Mucosa of rectum (tissue), 2 donors: ENCODE results near the gene EIF4G1.
A peak's percentile ranks its signal among the peaks of the same experiment; 100 is the strongest.

Experiments
- H3K27ac ChIP-seq, 2 donors: one replicate each; pipeline ENCODE4 v1.7.0; 2013; ENCODE audit warnings: inconsistent platforms in 2 of 2, low read depth in 2 of 2, low read length in 2 of 2
- H3K27me3 ChIP-seq, 2 donors: one replicate each; pipeline ENCODE4 v1.7.0; 2013; ENCODE audit warnings: low read length in 2 of 2; ENCODE audit not compliant: control insufficient read depth in 2 of 2, insufficient read depth in 2 of 2
- H3K36me3 ChIP-seq, 2 donors: one replicate each; pipeline ENCODE4 v1.7.0; 2013; ENCODE audit warnings: low read length in 2 of 2; ENCODE audit not compliant: control insufficient read depth in 2 of 2, insufficient read depth in 2 of 2
- H3K4me1 ChIP-seq, 2 donors: one replicate each; pipeline ENCODE4 v1.7.0; 2013; ENCODE audit warnings: low read length in 2 of 2, mild to moderate bottlenecking in 1 of 2; ENCODE audit not compliant: control insufficient read depth in 2 of 2, insufficient read depth in 2 of 2
- H3K4me3 ChIP-seq, 2 donors: one replicate each; pipeline ENCODE4 v1.7.0; 2013; ENCODE audit warnings: low read length in 2 of 2
- H3K9ac ChIP-seq, 2 donors: one replicate each; pipeline ENCODE4 v1.7.0; 2013; ENCODE audit warnings: low read length in 2 of 2, low read depth in 1 of 2, mild to moderate bottlenecking in 1 of 2
- H3K9me3 ChIP-seq, 2 donors: one replicate each; pipeline ENCODE4 v1.7.0; 2013; ENCODE audit warnings: low read length in 2 of 2; ENCODE audit not compliant: control insufficient read depth in 2 of 2
- donor health status: healthy.
- donor health status: Normal muscosa, but diverticular disease.

The EIF4G1 gene

GRCh38 chr3:184305577-184305976 is 8.8 kb upstream of the EIF4G1 start:
- Histone ChIP-seq H3K27ac (peak overlapping the region in 1 of 2 donors; percentile 58), H3K27me3 (no peaks in the 10 kb centered on the region), H3K36me3 (peaks cover 65 to 72% of the 10 kb centered on the region in 2 donors)

DNA sequence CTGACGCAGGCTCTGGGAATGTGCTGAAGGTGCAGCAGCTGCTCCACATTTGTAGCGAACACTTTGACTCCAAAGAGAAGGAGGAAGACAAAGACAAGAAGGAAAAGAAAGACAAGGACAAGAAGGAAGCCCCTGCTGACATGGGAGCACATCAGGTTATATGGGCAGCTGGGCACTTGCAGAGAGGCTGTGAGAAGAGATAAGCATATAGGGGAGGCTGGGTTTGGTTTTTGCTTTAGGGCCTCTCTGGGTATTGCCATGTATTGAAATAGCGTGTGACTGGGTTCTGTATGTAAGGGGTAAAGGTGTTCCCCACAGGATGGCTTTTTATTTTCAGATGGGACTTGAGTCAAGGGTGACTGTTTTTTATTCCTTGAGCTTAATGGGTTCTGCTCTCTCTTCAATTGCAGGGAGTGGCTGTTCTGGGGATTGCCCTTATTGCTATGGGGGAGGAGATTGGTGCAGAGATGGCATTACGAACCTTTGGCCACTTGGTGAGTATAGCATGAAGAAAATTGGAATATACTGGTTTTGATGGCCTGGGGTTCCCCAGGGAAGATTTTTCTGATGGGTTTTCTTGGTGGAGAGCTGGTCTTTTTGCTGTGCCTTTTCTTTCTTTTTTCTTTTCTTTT is 7.9 kb upstream of the EIF4G1 start:
- no peaks in the 10 kb centered on the region for H3K27me3 ChIP-seq
- H3K27ac ChIP-seq: peak overlapping the region; percentile 10 to 58
- peaks cover 7 to 8% of the 10 kb centered on the region in 2 donors for H3K4me1 ChIP-seq
- no peak overlapping the region for H3K4me3 ChIP-seq
- H3K36me3 ChIP-seq: peaks cover 62 to 67% of the 10 kb centered on the region in 2 donors
- H3K9ac ChIP-seq: no peak overlapping the region
- no peaks in the 10 kb centered on the region for H3K9me3 ChIP-seq

More at GRCh38 chr3:184305577-184305976, 8.8 kb upstream of the EIF4G1 start:
- H3K4me3 ChIP-seq: no peak overlapping the region
- H3K9me3 ChIP-seq: no peaks in the 10 kb centered on the region
- no peak overlapping the region for H3K9ac ChIP-seq
- peaks cover 8% of the 10 kb centered on the region in 2 donors for H3K4me1 ChIP-seq

GRCh38 chr3:184307915-184308314 is 6.5 kb upstream of the EIF4G1 start:
- Histone ChIP-seq H3K9me3 (no peaks in the 10 kb centered on the region), H3K27ac (no peak overlapping the region), H3K27me3 (no peaks in the 10 kb centered on the region), H3K4me3 (no peak overlapping the region), H3K36me3 (peaks cover 48 to 53% of the 10 kb centered on the region in 2 donors), H3K9ac (no peak overlapping the region), H3K4me1 (peaks cover 7 to 8% of the 10 kb centered on the region in 2 donors)

GRCh38 chr3:184308744-184309143 is 5.7 kb upstream of the EIF4G1 start:
- Histone ChIP-seq H3K27ac (no peak overlapping the region), H3K9ac (no peak overlapping the region), H3K4me3 (no peak overlapping the region), H3K36me3 (peaks cover 40 to 45% of the 10 kb centered on the region in 2 donors), H3K4me1 (peaks cover 7 to 8% of the 10 kb centered on the region in 2 donors), H3K9me3 (no peaks in the 10 kb centered on the region), H3K27me3 (no peaks in the 10 kb centered on the region)

GRCh38 chr3:184311633-184312032 is 2.8 kb upstream of the EIF4G1 start:
- no peaks in the 10 kb centered on the region for H3K9me3 ChIP-seq
- peaks cover 21 to 23% of the 10 kb centered on the region in 2 donors for H3K36me3 ChIP-seq
- H3K27ac ChIP-seq: no peak overlapping the region
- no peak overlapping the region for H3K9ac ChIP-seq
- H3K4me1 ChIP-seq: peaks cover 9 to 12% of the 10 kb centered on the region in 2 donors
- no peaks in the 10 kb centered on the region for H3K27me3 ChIP-seq
- H3K4me3 ChIP-seq: no peak overlapping the region

DNA sequence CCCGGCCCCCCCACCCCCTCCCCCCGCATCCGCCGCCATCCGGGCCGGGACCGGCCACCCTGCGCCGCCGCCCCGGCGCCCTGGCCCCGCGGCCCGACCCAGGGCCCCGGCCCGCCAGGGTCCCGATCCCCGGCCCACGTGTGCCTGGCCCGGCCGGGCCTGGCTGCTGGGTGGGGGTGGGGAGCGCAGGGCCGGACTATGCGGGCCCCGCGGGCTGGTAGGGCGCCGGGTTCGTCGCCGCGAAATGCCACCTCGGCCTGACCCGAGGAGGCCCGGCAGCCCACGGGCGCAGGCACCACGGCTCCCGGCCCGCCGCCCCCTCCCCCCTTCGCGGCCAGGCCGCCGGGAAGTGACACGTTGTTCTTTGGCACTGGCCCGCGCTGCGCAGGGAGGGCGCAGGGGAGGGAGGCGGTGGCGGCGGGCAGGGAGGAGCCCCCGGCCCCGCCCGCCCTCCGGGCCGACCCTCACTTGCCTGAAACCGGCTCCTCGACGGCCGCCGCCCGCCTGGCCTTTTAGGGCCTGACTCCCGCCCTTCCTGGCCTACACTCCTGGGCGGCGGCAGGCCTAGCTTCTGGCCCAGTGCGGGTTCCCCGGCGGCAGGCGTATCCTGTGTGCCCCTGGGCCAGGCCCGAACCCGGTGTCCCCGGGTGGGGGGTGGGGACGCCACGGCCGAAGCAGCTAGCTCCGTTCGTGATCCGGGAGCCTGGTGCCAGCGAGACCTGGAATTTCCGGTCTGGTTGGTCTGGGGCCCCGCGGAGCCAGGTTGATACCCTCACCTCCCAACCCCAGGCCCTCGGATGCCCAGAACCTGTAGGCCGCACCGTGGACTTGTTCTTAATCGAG is 515 bp downstream of the EIF4G1 start:
- H3K27ac ChIP-seq: peak overlapping the region; percentile 93 to 96
- H3K36me3 ChIP-seq: peaks cover 13% of the 10 kb centered on the region in 2 donors
- H3K9me3 ChIP-seq: no peaks in the 10 kb centered on the region
- H3K4me1 ChIP-seq: peaks cover 31 to 34% of the 10 kb centered on the region in 2 donors
- H3K9ac ChIP-seq: peak overlapping the region; percentile 94 to 95
- peak overlapping the region; percentile 88 for H3K4me3 ChIP-seq
- H3K27me3 ChIP-seq: no peaks in the 10 kb centered on the region

DNA sequence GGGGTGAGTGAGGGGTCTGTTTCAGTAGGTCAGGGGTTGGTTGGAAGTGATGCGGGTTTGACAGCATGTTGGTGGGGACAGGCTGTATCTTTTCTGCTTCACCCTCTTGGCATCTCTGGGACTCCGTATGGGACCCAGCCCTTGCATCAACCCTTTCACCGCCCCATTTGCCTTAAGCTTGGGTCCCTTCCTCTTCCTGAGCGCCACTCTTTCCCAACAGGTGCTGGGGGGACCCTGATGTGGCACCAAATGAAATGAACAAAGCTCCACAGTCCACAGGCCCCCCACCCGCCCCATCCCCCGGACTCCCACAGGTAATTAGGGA is 1.1 kb downstream of the EIF4G1 start:
- Histone ChIP-seq H3K36me3 (peaks cover 14 to 17% of the 10 kb centered on the region in 2 donors), H3K27ac (peak overlapping the region; percentile 93 to 96), H3K9me3 (no peaks in the 10 kb centered on the region), H3K9ac (peak overlapping the region; percentile 94 to 95), H3K27me3 (no peaks in the 10 kb centered on the region), H3K4me1 (peaks cover 35 to 38% of the 10 kb centered on the region in 2 donors), H3K4me3 (peak overlapping the region; percentile 88)

- Histone ChIP-seq H3K4me3 (peak overlapping the region; percentile 88), H3K9ac (peak overlapping the region; percentile 54 to 95), H3K4me1 (peaks cover 35 to 39% of the 10 kb centered on the region in 2 donors), H3K36me3 (peaks cover 20 to 23% of the 10 kb centered on the region in 2 donors), H3K27me3 (no peaks in the 10 kb centered on the region), H3K27ac (peak overlapping the region; percentile 93 to 96), H3K9me3 (no peaks in the 10 kb centered on the region)
Observed at GRCh38 chr3:184315871-184316661, 1.7 kb downstream of the EIF4G1 start.

GRCh38 chr3:184316792-184317191 is 2.4 kb downstream of the EIF4G1 start:
- H3K9ac ChIP-seq: peak overlapping the region; percentile 19 to 95
- no peaks in the 10 kb centered on the region for H3K27me3 ChIP-seq
- no peaks in the 10 kb centered on the region for H3K9me3 ChIP-seq
- peaks cover 35 to 39% of the 10 kb centered on the region in 2 donors for H3K4me1 ChIP-seq
- H3K27ac ChIP-seq: peak overlapping the region in 1 of 2 donors; percentile 93
- H3K36me3 ChIP-seq: peaks cover 27 to 30% of the 10 kb centered on the region in 2 donors
- peak overlapping the region; percentile 88 for H3K4me3 ChIP-seq
